HG02885 (cell line): ENCODE data around the gene DBR1.
A peak's percentile ranks its signal among the peaks of the same experiment; 100 is the strongest.

Source experiments
- ATAC-seq: cut with Tn5 transposase; IDR thresholded peaks from one replicate; pipeline ENCODE4 v1.9.1; 2021; ENCODE audit warnings: mild to moderate bottlenecking; ENCODE audit not compliant: unreplicated experiment, poor library complexity

The DBR1 gene

GRCh38 chr3:138174421-138175131, at the start of gene DBR1:
DBR1 (minus strand) TSS chr3:138174921; CDS start chr3:138174795, 126 bp downstream.
- peak; percentile 91 for ATAC-seq

DNA sequence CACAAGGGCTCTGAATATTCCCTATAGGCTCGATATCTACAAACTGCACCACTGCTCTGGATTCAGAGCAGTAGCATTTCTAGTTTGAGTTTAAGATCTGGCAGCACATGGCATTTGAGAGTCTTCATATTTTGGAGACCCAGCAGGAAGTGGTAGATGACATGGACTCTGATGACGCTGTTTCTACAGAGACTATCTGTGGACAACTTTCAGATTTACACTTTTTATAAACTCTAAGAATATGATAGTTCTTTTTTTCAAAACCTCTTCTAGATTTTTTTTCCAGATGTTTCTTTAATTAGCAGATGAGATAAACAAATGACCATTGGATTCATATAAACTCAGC, 48.2 kb upstream of the DBR1 start:
- ATAC-seq = no peak

DNA sequence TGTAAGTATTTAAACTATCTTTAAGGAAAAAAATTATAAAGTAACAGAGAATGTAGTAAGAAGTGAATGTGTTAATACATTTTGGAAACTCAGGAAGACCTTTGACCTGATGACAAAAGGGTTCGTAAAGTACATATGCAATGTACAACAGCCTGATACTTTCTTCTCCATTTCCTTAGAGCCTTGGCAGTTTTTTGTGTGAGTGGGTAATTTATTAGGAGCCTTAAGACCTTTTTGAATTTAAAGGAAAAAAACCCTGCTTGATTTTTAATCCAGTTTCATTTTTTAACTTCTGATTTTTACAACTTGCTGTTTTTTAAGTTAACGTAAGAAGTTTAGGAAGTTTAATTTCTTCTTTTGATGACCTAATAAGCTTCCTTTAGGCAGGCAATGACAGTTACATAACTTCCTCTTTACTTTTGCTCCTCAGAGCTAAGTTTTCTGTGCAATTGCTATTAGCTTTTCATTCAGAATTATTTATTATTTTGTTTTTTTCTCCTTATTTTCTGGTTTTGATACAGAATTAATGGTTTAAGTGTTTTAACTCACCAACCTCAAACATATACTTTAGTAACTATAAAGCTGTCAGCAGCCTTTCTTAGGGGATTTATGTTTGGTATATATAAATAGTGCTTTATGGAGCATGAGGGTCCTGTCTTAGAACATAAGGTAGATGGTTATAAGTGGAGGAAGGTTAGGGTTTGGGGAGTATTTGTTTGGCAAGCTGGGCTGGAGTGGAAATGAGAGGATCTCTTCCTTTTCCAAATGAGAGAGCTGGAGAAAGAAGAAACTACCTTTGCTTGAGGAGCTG, 47.6 kb upstream of the DBR1 start:
- ATAC-seq = no peak

DNA sequence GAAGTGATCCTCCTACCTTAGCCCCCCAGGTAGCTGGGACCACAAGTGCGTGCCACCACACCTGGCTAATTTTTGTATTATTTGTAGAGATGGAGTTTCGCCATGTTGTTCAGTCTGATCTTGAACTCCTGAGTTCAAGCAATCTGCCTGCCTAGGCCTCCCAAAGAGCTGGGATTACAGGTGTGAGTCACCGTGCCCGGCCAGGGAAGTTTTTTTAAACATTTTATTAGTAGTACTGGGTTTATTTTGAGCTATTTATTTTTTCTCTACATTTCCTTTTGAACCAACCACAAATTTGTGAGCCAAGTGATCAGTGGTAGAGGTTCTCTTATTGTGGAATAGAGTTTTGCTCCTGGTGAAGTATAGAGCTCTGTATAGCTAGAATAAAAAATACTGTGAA, 46.1 kb upstream of the DBR1 start:
- no peak for ATAC-seq

GRCh38 chr3:138220242-138220641, 45.5 kb upstream of the DBR1 start:
- ATAC-seq = no peak

- ATAC-seq = no peak
These were observed 44.5 kb upstream of the DBR1 start for GRCh38 chr3:138219255-138219654.

- no peak for ATAC-seq
These were observed 38.8 kb upstream of the DBR1 start for GRCh38 chr3:138213398-138214085.

DNA sequence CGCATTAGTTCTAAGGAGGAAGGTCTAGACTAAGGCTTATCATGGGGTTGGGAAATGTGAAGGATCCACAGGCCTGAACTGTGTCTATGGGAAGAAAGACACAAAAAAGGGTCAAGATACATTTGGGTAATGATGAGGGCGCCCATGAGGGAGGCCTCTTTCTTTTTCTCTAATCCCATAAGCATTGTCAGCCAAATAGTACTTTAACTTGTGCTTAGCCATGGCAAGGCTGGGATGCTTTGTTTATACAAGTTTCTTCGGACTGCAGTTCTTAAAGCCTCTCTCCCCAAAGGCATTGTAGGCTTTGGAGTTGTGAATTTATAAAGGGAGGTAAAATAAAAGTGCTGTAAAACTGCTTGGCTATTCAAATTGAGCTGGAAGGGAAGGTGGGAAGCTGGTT, 35.8 kb upstream of the DBR1 start:
- no peak for ATAC-seq

GRCh38 chr3:138206196-138206595, 31.5 kb upstream of the DBR1 start:
- no peak for ATAC-seq

- no peak for ATAC-seq
These were observed 30.8 kb upstream of the DBR1 start for GRCh38 chr3:138205527-138205926.

GRCh38 chr3:138203938-138204337, 29.2 kb upstream of the DBR1 start:
- no peak for ATAC-seq

GRCh38 chr3:138202945-138203701, 28.4 kb upstream of the DBR1 start:
- ATAC-seq = no peak

DNA sequence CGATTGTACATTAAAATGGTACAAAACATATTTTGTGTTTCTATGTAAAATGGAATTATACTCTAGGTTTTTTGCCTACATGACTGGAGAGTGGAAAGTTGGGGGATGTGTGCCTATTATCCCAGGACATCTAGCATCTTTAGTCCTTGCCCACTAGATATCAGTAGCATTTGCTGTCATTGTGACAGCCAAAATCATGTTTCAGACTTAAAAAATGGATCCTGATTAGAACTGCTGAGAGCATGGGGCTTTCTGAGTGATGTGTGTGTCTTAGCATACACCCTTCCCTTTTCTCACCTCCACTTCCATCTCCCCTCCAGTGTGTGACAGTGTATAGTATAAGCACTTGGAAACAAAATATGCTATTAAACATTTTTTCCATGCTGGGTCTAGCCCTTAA, 25.7 kb upstream of the DBR1 start:
- ATAC-seq = no peak

- no peak for ATAC-seq
These were observed 25.1 kb upstream of the DBR1 start for GRCh38 chr3:138199851-138200250.

- no peak for ATAC-seq
These were observed 22.8 kb upstream of the DBR1 start for GRCh38 chr3:138197524-138197923.

DNA sequence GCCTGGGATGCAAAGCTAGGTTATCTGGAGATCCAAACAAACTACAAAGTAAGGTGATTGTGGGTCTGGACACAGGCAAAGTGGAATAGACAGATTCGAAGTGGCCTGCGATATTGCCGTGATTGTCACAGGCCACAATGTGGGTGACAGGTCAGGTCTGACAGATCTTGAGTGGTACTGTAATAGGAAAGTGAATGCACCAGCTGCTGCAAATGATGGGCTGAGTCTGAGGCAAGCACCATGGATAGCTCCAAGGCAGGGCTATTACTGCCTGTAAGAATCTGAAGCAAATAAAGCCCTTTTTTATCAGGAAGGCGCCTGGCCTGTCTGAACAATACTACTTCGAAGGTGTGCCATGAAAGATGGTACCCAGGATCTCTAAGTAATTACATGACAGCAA, 22.3 kb upstream of the DBR1 start:
- no peak for ATAC-seq

- no peak for ATAC-seq
These were observed 21.3 kb upstream of the DBR1 start for GRCh38 chr3:138196023-138196422.

DNA sequence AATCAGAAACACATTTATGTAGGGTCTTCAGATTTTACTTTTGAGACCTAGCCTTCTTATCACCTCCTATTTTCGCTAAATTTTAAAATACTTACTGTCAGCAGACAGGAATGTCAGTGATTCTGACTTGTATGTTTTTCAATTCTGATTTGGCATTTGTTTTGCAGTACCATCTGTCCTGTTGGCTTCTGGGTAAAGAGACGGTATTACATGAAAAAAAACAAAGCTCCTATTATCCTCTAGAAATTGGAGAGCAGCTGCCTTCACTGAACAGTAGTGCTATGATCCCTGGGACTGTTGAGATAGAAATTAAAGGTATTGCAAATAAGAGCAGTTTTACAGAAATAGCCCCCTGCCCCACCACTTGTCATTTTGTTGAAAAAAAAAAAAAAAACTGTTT, 20.8 kb upstream of the DBR1 start:
- ATAC-seq = no peak

DNA sequence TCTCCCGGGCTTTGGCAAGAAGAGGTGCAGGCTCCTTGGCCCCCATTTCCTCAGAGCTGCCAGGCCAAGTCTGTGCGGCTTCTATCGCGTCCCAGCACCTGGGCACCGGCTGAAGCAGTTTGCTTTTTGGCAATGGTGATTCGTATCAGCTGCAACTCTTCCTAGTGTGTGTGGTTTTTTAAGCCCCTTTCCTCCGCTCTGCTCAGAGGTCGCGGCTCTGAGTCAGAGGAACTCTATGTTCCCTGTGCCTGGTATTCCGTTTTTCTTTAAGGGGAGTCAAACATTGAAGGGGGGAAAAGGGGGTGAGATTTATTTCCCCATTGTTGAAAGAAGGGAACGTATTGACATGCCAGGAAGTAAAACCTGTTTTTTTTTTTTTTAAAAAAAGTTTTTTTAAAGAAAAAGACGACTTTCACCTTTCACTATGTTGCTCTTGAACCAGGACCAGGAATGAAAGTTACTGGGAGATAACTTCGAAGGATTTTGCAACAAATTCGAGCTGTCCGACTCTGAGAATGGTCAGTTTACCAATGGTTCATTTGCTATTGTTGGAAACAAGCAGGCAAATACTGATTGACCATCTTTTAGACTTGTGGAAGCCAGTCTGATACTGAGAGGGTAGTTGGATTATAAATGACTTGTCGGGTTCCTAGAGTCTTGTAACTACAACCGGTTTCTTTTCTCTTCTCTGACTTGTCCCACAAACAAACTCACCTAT, 13.5 kb upstream of the DBR1 start:
- ATAC-seq = no peak
